Measurements from ENCODE around the gene PDIK1L.

Gene PDIK1L

DNA sequence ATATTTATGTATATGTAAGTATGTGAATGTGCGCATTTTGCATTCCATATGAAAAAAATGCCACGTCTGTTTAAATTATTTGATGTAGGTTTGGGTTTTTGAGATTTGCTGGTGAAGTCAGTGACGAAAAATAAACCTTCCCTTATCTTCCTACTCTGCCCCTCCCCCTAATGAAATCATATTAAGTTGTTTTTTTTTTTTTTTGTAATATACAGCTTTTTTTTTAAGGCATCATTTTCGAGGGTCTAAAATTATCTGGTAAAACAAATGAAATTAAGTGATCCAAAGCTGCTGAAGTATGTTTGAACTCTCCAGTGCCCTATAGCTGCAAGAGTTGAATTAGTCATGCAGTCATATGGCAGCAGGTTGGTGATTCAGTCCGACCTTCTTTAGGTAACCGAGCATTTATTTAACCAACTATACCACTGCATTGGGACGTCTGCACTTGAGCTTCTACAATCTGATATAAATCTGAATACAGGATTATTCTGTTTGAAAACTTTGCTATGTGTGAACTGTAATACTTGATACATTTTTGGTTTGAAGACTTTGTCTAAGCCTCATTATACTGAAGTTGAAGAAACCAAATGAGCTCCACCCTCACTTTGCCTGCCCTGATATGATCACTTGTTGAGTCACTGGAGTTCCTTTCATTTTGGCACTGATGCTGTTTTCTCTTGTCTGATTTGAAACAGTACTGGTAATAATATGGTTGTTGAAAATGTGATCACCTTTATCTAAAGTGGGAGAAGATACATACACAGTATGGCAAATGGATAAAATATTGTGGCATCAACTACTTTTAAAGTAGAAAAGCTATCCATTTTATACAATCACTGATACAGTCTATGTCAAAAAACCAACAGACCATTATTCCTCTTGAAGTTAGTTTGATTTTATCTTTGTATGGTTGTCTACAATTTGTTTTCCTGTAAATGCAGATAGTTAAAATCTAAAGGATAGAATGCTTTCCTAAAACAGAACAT, 11.7 kb downstream of the PDIK1L start:
- DNase-seq (ENCODE audit: low spot score), result peak; percentile 53

DNA sequence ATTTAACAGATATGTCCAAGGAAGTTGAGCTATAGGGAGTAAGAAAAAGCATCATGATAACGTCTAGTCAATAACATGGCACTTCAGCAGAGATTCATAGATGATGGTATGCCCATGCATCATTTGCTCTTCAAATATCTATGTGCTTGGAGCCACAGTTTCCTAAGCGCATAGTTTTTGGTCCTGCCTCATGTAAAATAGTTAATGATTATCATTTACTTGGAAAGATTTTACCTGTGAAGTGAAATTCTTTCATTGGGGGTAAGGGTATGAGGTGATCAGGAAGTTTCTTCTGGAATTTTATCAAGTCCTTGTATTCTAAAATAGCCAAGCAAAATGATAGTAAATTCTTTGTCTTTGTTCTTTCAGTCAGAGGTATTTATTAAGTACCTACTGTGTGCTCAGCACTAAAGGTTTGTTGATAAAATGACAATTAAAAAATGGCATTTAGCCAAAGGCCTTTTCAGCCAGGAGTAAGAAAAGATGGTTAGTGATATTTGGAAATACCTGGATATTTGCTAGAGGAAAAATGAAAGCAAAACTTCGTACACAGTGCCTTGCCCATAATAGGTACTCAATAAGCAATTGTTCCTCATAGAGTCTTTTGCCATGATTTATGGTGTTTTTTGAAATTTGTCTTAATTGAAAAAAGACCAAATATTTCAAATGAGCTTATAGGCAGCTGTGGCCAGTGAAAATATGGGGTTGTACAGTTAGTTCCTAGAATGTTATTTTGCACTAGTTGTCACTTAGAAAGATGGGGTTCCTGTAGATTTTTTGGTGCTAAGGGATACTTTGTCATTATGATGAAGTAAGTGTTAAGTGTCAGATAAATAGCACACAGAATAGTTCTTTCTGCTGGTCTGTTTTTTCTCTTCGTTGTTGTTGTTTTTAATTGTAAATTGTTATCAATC, 13.1 kb downstream of the PDIK1L start:
- no peak for DNase-seq (ENCODE audit: low spot score)

DNA sequence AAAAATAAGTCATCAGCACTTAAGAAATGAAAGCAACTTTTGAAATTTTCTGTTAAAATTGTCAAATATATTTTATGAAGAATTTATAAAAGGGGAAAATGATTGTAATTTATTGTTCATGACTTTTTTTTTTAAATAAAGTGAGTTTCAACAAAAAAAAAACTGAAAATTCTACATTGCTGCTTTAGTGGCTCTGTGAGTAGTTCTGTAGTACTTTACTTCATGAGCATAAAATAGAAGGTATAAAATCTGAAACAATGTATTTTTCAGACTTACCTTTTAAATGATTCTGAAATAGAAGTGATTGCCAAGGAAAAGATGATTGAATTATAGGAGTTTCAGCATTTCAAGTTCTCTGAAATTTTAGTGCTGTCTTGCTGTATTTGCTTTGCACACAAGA, 13.8 kb downstream of the PDIK1L start:
- no peak for DNase-seq (ENCODE audit: low spot score)

DNA sequence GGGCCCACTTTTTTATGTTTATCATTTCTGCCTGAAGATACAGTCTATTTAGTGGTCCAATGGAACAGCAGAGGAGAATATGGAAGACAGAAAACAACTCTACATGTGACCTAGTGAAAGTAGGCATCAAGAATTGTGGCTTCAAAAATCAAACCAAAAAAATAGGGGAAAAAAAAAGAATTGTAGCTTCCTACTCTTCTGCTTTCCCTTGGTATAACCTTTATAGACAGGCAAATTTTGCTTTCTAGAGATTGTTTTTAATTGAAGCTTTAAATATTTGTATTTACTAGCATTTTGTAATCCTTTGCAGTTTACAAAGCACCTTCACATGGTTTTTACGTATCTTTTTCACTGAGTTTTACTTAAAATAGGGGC, 14.3 kb downstream of the PDIK1L start:
- no peak for DNase-seq (ENCODE audit: low spot score)

DNA sequence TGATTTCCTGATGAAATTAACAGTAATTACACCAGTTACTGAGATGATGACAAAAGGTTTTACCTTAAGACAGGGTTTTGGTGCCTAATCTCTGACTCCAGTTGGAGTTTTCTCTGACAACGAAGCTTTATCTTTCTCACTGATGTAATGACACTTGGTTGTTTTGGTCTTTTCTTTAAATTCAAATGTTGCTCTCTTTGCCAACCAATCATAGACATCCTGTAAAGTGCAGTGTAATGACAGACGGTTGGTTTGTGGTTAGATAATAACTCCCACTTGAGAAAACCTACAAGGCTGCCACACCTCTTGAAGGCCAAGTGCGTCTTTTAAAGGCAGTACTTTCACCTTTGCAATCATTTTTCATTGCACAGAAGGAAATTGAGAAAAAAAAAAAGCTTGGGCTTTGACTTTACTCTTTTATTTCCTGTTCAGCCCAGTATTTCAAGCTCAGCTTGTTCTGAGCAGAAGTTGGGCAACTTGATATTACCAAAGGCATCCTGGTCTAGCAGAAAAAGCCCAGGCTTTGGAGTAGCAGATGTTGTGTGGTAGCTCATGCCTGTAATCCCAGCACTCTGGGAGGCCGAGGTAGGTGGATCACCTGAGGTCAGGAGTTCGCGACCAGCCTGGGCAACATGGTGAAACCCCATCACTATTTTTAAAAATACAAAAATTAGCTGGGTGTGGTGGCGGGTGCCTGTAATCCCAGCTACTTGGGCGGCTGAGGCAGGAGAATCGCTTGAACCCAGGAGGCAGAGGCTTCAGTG, 14.9 kb downstream of the PDIK1L start:
- DNase-seq (ENCODE audit: low spot score), result peak; percentile 89

DNA sequence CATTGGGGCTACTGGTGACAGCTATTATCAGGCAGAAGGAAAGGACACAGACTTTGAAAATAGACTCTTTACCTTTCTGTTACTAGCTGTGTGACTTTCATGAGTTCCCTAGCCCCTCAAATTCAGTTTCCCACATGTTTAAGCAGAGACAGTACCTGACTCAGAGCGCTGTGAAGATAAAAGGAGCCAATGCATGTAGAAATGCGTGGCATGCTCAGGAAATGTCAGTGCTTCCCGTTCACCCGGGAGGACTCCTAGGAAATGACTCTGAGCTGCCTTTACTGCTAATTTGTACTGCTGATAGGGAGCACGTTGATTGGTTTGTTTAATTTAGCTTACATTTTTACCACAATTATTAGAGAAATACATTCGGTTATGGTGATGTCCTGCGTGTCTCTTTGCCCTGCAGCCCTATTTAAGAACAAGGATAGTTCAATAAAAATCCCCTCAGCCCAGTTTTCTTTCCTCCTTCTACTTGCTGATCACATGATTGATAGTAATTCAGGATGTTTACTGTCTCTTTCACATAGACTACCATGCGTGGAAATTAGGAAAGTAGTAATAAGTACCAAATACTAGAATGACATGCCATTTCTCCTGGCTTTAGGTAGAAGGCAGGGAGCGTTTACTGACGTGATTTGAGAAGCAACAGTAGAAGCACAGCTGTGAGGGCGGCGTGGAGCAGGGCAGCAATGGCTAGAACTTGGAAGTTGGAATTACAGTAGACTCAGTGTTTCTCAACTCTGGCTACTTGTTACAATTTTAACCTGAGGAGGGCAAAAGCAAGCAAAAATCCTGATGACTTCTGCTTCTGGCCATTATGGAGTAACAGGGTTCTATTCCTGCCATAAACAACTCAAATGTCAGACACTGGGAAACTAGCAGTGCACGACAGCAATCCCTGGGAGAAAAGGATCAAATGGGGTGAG, 15.9 kb downstream of the PDIK1L start:
- DNase-seq (ENCODE audit: low spot score), result peak; percentile 12

DNA sequence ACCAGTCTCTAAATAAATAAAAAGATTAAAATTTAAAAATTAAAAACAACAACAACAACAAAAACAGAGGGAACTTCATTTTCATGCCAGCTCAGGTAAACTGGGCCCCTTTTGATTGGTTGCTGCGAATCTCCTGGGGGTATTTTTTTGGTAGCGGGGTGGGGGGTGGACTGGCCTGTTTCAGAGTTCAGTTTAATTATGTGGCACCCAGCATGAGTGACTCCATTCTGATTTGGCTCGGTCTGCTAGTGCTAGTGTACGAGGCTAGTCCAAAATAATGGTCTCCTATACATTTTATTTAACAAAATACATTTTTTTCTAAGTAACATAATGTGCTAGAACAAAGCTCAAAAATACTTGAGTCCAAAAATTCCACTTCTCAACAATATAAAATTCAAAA, 18.2 kb downstream of the PDIK1L start:
- DNase-seq (ENCODE audit: low spot score), result no peak

DNA sequence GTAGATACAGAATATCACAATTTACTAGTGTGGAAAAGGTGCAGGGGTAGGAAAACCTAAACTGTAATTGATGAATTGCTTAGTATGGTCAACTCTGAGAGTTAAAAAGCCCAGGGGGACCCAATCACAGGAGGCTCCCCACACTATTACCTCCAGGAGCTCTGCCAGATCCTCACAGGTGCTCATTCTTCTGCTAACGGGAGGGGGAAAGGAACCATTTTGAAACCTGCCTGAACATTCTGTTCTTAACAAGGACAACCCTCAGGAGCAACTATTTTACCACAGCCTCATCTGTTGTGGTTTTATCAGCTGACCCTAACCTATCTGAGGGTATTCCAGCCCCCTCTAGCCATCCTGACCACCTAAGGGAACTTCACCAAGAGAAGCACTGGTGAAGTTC, 19.1 kb downstream of the PDIK1L start:
- no peak for DNase-seq (ENCODE audit: low spot score)

DNA sequence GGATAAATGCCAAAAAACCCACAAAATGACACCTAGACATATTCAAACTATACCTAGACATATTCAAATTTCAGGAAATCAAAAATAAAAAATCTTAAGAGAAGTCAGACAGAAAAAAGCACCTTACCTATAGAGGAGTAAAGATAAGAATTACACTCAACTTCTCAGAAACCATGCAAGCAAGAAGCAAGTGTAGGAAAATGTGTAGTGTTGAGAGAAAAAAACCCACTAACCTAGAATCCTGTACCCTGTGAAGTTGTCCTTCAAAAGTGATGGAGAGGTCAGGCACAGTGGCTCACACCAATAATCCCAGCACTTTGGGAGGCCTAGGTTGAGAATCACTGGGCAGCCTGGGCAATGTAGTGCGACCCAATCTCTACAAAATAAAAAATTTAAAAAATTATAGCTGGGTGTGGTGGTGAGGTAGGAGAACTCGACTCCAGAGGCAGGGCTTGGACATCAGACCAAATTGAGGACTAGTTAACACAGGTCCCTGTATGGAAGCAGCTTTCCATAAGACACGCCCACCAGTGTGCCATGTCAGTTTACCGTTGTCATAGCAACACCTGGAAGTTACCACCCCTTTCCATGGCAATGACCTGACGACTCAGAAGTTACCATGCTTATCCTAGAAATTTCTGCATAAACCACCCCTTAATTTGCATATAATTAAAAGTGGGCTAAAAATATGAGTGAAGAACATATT, 20.7 kb downstream of the PDIK1L start:
- DNase-seq (ENCODE audit: low spot score), result no peak

DNA sequence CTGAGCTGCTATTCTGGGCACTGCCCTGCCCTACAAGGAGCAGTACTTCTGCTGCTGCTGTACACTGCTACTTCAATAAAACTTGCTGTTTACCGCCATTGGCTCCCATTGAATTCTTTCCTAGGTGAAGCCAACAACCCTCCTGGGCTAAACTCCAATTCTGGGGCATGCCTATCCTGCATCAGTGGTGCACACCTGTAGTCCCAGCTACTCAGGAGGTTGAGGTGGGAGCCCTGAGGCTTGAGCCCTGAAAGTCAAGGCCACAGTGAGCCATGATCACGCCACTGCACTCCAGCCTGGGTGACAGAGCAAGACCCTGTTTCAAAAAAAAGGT, 21.2 kb downstream of the PDIK1L start:
- no peak for DNase-seq (ENCODE audit: low spot score)

DNA sequence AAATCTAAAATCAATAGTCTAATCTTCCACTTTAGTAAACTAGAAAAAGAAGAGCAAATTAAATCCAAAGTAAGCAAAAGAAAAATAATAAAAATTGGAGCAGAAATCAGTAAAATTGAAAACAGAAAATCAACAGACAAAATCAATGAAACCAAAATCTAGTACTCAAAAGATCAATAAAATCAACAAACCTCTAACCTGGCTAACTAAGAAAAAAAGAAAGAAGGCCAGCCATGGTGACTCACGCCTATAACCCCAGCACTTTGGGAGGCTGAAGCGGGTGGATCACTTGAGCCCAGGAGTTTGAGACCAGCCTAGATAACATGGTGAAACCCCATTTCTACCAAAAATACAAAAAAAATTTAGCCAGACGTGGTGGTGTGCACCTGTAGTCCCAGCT, 22.8 kb downstream of the PDIK1L start:
- no peak for DNase-seq (ENCODE audit: low spot score)

DNA sequence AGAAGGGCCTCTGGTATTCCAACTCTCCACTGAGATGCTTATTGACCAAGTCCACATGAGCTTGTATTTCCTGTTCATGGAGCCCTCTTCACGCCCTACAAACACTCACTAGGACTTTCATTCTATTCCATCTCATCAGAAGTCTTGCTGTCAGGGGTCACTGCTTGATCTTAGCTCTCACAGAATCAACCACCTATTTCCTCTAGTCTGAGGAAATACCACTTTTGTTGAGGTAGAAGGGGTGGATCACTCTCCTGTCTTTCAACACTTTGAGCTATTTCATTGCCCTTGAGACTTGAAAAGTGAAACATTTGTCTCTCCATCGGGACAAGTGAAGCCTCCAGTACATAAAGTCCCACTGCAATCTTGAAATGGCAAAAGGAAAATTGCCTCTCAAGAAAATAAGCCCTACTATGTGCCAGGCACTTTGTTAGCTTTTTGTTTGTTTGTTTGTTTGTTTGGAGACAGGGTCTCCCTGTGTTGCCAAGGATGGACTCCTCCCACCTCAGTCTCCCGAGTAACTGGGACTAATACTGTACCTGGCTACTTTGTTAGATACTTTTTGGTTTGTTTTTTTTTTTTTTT, 27.4 kb downstream of the PDIK1L start:
- no peak for DNase-seq (ENCODE audit: low spot score)

DNA sequence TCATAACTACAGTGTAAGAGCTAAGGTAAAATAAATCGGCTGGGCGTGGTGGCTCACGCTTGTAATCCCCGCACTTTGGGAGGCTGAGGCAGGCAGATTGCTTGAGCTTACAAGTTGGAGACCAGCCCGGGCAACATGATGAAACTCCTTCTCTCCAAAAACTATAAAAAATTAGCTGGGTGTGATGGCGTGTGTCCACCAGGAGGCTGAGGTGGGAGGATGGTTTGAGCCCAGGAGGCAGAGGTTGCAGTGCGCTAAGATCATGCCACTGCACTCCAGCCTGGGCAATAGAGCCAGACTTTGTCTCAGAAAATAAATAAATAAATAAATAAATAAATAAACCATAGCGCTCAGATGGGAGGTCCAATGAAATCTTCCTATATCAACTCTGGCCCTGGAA, 30.5 kb downstream of the PDIK1L start:
- DNase-seq (ENCODE audit: low spot score), result no peak

DNA sequence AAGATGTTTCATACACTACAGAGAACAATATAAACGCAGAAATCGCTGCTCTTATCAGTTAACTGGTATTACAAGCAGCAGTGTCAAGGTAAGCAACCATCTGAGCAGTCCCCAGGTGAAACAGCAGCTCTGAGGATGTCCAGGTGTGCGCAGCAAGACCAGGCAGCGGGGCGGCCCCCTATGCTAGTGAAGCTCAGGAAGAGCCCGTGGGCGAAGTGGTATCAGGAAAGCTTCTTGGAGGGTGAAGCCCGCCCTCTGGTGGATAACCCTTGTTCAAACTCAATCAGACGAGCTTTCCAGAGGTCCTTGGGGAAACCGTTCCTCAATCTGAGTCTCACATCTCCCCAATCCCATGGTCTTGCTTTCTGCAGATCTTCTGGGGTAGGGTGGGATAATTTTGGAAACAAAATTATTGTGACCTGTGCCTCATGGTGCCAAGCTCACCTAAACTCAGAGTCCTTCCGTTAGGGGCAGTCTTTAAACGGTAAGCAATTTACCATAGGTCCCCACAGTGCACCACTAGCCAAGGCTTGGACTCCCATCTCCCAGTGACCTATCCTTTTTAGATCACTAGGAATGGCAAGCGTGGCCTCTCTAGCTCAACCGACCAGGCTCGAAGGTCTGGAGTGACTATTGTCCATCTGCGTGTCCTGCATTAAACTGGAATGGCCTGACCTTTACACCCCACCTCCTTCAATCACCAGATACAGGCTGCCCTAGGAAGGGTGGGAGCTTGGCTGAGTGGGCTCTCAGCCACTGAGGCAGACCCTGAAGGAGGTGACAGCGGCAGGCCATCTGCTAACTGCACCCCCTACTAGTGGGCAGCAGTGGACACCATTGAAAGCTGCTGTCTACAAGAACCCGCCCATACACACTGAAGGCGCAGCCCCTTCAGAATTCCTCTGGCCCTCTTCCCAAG, 33.7 kb downstream of the PDIK1L start:
- DNase-seq (ENCODE audit: low spot score), result peak; percentile 79

DNA sequence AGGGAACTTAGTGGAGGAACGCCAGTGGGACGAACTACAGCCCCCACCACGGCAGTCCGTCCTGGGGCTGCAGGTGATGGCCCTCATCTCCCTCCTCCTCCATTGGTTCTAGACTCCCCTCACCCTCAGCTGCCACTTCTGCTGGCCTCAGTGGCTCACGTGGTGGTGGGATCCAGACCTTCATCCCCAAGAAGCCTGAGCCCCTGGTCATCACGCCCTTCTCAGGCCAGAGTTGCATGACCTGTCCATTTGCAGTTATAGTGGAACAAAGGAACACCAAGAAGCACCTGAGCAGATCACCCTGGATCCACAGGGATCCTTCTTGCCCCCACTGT, 34.3 kb downstream of the PDIK1L start:
- DNase-seq (ENCODE audit: low spot score), result no peak

DNA sequence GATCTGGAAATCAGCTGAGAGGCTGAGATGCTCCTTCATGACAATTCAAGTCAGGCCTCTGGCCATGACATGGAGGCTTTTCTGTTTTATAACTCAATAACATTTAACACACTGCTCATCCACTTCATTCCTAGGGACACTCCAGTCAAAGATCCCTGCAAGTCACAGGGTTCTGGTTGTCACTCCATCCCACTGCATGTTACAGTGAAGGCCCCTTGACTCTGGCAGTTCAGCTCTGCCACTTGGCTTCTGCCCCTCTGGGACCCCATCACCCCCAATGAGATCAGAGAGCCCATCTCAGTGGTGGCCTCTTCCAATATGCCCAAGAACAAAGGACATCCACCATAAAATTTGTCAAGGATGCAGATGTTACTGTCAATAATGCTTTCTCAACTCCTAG, 37.3 kb downstream of the PDIK1L start:
- DNase-seq (ENCODE audit: low spot score), result no peak

DNA sequence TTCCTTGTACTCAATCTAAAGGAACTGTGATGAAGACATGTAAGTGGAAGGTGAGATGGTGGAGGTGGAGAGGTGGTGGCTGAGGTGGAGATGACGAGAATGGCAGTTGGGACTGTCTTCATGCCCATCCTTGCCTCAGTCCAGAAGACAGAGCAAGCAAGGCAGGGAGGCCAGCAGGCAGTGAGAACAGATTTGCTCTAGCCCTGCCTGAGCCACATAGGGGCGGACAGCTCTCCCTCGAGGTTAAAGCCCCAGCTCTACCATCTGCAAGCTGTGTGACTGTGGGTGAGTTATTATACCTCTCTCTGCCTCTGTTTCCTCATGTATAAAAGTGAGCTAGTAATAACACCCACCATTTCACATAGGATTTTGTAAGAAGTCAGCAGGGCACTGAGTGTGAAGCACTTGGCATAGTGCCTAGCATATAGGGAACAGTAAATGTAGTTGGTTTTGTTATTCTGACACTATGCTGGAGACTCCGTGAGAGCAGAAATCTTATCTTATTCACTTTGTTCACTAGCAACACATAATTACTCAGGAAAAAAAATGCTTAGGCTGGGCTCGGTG, 42.4 kb downstream of the PDIK1L start:
- no peak for DNase-seq (ENCODE audit: low spot score)

DNA sequence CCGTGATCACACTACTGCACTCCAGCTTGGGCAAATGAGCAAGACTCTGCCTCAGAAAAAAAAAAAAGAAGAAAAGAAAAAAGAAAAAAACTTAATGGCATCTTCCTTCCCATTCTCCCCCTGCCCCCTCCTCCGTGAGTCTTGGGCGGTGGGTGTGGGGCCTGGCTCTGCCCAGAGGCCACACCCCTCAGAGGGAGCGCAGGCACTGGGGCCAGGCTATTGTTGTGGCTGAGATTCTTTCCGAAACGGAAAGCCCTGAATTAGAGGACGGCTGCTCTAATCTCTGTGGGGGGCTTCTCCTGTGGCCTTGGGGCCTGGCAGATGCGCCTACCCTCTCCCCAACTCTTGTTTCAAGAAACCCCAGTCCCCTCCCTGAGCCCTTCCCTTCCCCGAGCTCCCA, 43.1 kb downstream of the PDIK1L start:
- DNase-seq (ENCODE audit: low spot score), result no peak
